ENCODE results near the gene FUT8.

DNA sequence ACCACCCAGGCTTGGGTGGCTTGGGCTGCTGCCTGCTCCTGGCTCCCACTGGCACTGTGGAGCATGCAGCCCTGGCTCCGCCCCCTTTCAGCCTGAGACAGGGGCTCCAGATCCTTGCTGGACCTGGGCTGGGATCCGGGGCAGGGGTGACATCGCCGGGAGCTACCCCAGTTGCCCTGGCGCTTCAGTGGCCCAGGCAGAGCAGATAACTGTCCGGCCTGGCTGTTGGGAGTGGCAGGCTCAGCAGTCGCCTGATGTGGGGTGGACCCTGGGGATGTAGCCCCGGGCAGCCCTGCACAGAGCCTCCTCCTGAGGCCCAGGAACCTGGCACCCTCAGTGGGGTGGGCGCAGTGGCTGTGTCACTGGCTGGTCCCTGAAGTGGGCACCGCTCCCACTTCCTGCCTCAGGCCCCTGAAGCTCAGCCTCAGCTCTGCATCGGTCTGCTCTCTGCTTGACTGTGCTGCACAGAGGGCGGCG is 57.9 kb downstream of the FUT8 start:
- TF ChIP-seq FOXM1 (IDR thresholded peaks at IDR 0.05; ENCODE audit: low read depth), result no peak
- TF ChIP-seq POLR2AphosphoS5 (IDR thresholded peaks at IDR 0.05; ENCODE audit: low read depth, low read length), result no peak
